ENCODE measurements around the gene ABCB4. TPM values are rescaled to one million over a fixed set of nuclear protein-coding genes. Genes with fewer than 3 reads are reported as not detected.
A peak's percentile ranks its signal among the peaks of the same experiment; 100 is the strongest.

Gene ABCB4
- total RNA-seq, 2 donors from 2014 or later, result 4.2 to 7.4 TPM

DNA sequence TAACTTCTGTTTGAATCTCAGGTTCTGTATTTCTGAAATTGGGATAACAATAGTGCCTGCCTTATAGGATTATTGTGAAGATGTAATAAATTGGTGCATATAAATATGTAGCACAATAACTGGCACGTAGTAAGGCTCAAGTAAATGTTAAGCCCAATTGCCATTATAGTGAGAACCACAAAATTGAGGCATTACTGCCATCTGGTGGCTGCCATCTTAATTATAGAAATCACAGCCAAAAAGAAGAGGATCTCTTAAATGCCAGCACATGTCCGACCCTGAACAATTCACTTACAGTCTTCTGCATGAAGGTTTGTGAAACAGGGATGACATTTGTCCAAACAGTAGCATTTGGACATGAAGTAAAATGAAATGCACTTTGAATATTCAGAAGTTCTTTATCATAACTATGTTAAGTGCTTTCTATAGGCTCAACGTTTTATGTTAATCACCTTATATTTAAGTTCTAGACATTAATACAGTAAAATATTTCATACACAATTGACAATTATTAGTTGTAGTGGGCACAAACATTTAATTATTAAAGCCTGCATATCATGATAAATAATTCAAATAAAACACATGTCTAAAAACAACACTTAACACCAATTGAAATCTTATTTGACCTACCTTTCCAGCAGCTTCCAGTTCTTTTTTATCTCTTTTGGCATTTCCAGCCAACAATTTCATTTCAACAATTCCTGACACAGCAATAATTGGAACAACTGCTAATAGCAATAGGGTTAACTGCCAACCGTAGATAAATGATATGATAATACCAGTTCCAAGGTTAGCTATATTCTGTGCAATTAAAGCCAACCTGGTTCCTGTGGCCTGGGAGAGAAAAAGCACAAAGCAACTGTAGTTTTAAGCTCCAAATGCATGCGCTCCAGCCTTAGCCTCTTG lies 58.5 kb downstream of the ABCB4 start:
- Histone ChIP-seq H3K27me3 (no peaks in the 10 kb centered on the region), H3K4me3 (no peak overlapping the region), H3K9me3 (no peaks in the 10 kb centered on the region), H3K36me3 (no peaks in the 10 kb centered on the region), H3K4me1 (no peaks in the 10 kb centered on the region), H3K27ac (no peak overlapping the region)
- peak; percentile 74 for DNase-seq (ENCODE audit: low spot score)
- TF ChIP-seq, protein P1, sequence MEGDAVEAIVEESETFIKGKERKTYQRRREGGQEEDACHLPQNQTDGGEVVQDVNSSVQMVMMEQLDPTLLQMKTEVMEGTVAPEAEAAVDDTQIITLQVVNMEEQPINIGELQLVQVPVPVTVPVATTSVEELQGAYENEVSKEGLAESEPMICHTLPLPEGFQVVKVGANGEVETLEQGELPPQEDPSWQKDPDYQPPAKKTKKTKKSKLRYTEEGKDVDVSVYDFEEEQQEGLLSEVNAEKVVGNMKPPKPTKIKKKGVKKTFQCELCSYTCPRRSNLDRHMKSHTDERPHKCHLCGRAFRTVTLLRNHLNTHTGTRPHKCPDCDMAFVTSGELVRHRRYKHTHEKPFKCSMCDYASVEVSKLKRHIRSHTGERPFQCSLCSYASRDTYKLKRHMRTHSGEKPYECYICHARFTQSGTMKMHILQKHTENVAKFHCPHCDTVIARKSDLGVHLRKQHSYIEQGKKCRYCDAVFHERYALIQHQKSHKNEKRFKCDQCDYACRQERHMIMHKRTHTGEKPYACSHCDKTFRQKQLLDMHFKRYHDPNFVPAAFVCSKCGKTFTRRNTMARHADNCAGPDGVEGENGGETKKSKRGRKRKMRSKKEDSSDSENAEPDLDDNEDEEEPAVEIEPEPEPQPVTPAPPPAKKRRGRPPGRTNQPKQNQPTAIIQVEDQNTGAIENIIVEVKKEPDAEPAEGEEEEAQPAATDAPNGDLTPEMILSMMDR (IDR thresholded peaks at IDR 0.05), result peak; percentile 55 to 75

DNA sequence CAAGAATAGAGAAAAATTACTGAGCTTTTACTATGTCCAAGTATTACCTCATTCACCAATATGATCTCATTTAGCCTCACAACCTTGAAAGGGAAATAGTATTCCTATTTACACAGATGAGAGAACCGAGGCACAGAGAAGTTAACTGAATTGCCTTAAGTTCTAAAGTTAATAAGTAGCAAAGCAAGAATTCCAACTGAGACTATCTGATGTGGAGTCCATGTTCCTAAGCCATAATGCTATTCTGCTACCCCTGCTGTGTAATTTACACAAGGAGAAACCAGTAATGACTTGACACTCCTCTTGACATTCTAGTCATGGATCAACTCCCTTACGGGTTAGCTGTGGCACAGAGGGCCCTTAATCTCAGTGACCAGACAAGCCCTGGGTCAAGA lies 60.7 kb downstream of the ABCB4 start:
- Histone ChIP-seq H3K27me3 (no peaks in the 10 kb centered on the region), H3K9me3 (no peaks in the 10 kb centered on the region), H3K36me3 (no peaks in the 10 kb centered on the region), H3K4me1 (no peaks in the 10 kb centered on the region), H3K4me3 (no peak overlapping the region), H3K27ac (no peak overlapping the region)
- TF ChIP-seq, protein P1 (IDR thresholded peaks at IDR 0.05), result no peak
- DNase-seq (ENCODE audit: low spot score), result no peak

DNA sequence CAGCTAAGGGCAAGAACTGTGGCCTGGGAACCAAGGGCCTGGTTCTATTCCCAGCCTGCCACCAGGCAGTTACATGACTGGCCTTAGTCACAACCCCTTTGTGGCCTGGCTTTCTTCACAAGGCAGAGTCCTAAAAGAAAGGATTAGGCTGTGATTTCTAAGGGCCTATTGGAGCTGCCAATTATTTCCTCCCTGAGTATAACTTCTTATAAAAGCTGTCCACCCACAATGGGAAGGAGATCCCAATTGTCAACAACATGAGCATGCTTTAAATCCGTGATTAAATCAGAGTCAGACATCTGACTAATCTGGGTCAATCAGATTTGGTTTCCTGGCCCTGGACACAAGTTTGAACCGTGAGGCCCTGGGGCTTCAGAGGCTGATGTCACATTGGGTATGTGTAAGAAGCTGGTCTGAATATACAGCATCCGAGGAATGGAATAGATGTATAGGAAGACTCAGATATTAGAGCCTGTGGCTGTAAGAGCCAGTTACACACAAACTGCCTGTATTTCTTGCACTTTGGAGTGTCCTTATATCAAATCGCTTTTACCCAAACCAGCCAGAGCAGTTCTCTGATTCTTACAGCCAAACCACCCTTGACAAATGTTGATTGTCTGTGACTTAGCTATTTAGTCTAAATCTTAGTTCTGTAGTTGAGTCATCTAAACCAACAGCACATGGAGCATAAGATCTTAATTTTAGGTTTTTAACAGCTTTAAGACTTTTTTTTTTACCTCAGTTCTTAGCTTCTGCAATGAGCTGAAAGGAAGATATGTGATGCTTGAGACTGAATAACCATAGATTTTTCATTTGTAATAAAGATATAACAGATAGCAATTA lies 61.3 kb downstream of the ABCB4 start:
- H3K4me1 ChIP-seq, result no peaks in the 10 kb centered on the region

DNA sequence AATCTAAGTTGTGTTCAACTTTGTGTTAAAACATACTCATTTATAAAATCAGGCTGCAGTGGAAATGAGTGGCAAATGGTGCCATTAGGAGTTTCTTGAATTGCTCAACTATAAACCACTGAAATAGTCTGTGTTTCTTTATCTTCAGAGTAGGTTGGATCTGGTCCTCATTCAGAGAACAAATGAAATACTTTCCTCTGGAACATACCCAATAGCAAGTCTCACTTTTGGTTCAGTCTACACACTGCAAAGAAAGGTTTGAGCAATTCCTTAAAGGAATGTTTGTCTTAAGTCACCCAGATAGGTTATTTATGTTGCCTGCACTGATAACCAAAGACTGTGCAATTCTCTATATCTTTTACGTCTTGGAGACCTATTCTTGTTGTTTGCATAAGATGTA lies 62.5 kb downstream of the ABCB4 start:
- Histone ChIP-seq H3K9me3 (no peaks in the 10 kb centered on the region), H3K27me3 (no peaks in the 10 kb centered on the region), H3K36me3 (no peaks in the 10 kb centered on the region), H3K4me1 (no peaks in the 10 kb centered on the region), H3K4me3 (no peak overlapping the region), H3K27ac (no peak overlapping the region)
- TF ChIP-seq, protein P1 (IDR thresholded peaks at IDR 0.05), result no peak
- DNase-seq (ENCODE audit: low spot score), result no peak

More for the DNA sequence above, 61.3 kb downstream of the ABCB4 start:
- H3K27ac ChIP-seq, result peak overlapping the region in 1 of 2 donors; percentile 40
- no peak for DNase-seq (ENCODE audit: low spot score)
- no peak overlapping the region for H3K4me3 ChIP-seq
- H3K36me3 ChIP-seq, result no peaks in the 10 kb centered on the region
- H3K27me3 ChIP-seq, result no peaks in the 10 kb centered on the region
- TF ChIP-seq, protein P1 (IDR thresholded peaks at IDR 0.05), result no peak
- H3K9me3 ChIP-seq, result no peaks in the 10 kb centered on the region

DNA sequence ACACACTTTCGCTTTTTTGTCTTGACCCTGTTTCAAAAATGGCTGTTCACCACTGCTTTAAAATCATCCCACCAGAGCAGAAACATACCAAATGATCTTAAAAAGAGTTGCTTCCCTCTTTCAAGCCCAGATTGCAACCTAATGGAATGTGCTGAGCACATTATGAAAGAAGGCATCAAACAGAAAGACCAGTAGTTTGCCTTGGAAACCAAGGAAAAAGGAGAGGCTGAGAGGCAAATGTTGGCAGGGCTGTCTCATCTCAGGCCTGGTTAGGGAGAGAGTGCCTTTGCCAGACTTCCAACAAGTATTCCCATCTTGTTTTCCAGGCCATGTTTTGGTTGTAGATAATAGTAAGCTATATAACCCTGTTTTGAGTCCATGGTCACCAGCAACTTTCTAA lies 64.3 kb downstream of the ABCB4 start:
- Histone ChIP-seq H3K9me3 (no peaks in the 10 kb centered on the region), H3K4me1 (no peaks in the 10 kb centered on the region), H3K27me3 (no peaks in the 10 kb centered on the region), H3K36me3 (no peaks in the 10 kb centered on the region), H3K27ac (no peak overlapping the region), H3K4me3 (no peak overlapping the region)
- TF ChIP-seq, protein P1 (IDR thresholded peaks at IDR 0.05), result no peak
- DNase-seq (ENCODE audit: low spot score), result no peak

Measured in right atrium auricular region (tissue), 2 donors.